ENCODE measurements around the gene IMMP2L.
"Not testable (repeated sequence)": the region's sequence is repeated elsewhere in the genome, so short reads cannot be mapped to it uniquely, and the experiment has no call there.

IMMP2L gene

DNA sequence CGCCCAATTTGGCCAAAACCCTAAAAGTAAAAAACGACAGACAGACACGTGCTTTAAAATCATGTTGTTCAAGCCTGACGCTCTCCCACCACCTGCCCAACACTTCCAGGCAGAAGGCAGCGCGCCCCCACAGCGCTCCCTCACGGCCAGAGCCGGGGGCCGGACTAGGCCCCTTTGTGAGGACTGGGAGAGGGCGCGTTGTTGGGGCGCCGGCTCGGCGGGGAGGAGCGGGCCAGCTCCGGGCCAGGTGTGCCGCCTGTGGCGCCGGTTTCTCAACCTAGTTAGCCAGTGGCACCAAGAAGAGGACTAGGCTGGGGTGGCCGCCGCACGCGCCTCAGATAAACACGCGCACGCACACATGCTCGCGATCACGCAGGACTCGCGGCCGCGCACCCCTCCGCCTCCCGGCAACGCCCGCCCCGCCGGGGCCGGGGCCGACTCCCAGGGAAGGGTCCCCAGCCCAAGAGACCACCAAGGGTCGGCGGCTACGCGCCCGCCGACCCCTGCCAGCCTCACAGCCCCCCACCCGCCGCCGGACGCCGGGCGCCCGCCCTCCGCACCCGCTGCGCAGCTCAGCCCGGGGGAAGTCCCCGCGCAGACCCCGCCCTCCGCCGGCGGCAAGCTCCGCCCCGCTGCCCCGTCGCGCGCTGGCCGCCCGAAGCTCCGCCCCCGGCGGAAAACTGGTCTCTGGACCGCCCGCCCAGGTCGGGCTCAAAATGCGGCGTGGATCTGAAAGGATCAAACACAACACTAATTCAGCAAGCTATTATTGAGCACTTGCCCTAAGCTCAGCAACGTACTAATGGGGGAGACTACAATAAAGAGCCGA, at the start of gene IMMP2L:
Gene IMMP2L (minus strand): TSS at position 589 of the 829 bp plus-strand sequence.
- DNase-seq = peak; percentile 91

- not testable (repeated sequence) for DNase-seq
These were observed 47.4 kb upstream of the IMMP2L start for GRCh38 chr7:111609483-111610254.

GRCh38 chr7:111607621-111608020, 45.3 kb upstream of the IMMP2L start:
- no peak for DNase-seq

DNA sequence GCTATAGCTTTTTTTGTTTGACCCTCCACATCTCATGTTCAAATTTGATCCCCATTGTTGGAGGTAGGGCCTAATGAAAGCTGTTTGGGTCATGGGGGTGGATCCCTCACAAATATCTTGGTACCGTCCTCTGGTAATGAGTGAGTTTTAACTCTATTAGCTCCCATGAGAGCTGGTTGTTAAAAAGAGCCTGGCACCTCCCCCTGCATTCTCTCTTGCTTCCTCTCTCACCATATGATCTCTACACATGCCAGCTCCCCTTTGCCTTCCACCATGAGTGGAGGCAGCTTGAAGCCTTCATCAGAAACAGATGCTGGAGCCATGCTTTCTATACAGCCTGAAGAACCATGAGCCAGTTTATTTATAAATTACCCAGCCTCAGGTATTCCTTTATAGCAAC, 43.0 kb upstream of the IMMP2L start:
- DNase-seq = no peak

- DNase-seq = no peak
These were observed 37.8 kb upstream of the IMMP2L start for GRCh38 chr7:111600091-111600490.

DNA sequence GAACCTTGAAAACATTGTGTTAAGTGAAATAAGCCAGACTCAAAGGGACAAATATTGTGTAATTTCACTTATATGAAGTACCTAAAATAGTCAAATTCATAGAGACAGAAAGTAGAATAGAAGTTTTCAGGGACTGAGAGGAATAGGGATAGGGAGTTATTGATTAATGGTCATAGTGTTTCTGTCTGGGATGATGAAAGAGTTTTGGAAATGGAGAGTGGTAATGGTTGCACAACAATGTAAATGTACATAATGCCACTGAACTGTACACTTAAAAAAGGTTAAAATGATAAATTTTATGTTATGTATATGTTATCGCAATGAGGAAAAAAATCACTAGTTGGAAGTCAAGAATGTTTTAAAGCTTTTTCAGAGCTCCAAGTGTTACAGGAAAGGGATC, 33.5 kb upstream of the IMMP2L start:
- no peak for DNase-seq

DNA sequence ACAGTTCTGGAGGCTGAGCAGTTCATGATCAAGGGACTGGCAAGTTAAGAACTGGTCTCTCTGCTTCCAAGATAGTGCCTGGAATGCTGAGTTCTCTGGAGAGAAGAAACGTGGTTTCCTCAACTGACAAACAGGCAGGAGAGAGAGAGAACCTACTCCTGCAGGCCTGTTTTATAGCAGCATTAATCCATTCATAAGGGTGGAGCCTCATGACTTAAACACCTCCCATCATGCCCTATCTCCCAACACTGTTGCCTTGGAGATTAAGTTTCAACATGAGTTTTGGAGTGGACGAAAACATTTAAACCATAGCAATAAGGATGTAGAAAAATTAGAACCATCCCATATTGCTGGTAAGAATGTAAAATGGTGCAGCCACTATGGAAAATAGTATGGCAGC, 32.3 kb upstream of the IMMP2L start:
- no peak for DNase-seq

- no peak for DNase-seq
These were observed 31.1 kb upstream of the IMMP2L start for GRCh38 chr7:111593343-111593742.

- no peak for DNase-seq
These were observed 25.8 kb upstream of the IMMP2L start for GRCh38 chr7:111588065-111588433.

DNA sequence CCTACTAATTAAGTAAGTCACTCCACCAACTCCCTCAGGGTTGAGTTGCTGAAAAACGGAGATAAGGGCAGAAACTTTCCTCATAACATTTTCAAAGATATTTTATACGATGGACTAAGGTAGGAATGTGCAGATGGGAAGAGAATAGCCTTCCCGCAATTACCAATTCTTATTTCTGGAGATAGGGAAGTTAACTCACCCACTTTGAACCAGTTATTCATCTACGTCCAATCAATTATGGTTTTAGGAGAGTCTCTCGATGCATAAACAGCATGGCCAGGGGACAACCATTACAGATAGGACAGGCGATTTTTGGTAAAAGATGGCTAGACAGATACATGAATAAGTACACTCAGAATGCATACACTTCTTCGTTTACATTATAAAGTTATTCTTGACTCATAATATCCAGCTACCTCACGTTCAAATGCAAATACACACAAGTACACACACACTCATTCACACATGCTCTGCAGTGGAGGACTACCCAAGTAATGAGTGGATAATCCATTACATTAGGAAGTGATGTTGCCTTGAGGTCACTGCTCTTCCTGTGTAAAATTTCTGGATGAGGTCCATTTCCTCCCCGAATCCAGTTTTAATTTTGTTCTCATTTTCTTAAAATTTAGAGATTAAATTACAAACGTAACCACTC, 25.2 kb upstream of the IMMP2L start:
- no peak for DNase-seq

GRCh38 chr7:111586711-111587409, 24.6 kb upstream of the IMMP2L start:
- DNase-seq = no peak

- not testable (repeated sequence) for DNase-seq
These were observed 19.6 kb upstream of the IMMP2L start for GRCh38 chr7:111581784-111582488.

DNA sequence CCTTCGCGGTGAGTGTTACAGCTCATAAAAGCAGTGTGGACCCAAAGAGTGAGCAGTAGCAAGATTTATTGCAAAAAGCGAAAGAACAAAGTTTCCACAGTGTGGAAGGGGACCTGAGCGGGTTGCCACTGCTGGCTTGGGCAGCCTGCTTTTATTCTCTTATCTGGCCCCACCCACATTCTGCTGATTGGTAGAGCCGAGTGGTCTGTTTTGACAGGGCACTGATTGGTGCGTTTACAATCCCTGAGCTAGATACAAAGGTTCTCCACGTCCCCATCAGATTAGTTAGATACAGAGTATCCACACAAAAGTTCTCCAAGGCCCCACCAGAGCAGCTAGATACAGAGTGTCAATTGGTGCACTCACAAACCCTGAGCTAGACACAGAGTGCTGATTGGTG, 18.9 kb upstream of the IMMP2L start:
- not testable (repeated sequence) for DNase-seq

GRCh38 chr7:111578754-111579153, 16.5 kb upstream of the IMMP2L start:
- DNase-seq = no peak

DNA sequence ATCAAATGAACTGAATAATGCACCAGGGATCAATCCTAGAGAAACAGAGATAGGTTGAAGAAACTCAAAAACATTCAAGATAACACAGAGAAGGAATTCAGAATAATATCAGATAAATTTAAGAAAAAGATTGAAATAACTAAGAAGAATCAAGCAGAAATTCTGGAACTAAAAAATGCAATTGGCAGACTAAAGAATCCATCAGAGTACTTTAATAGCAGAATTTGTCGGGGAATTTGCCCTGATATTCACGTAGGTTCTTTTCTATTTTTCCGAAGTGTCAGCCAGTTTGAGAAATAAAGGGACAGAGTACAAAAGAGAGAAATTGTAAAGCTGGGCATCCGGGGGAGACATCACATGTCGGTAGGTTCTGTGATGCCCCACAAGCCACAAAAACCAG, 9.4 kb upstream of the IMMP2L start:
- DNase-seq = no peak

DNA sequence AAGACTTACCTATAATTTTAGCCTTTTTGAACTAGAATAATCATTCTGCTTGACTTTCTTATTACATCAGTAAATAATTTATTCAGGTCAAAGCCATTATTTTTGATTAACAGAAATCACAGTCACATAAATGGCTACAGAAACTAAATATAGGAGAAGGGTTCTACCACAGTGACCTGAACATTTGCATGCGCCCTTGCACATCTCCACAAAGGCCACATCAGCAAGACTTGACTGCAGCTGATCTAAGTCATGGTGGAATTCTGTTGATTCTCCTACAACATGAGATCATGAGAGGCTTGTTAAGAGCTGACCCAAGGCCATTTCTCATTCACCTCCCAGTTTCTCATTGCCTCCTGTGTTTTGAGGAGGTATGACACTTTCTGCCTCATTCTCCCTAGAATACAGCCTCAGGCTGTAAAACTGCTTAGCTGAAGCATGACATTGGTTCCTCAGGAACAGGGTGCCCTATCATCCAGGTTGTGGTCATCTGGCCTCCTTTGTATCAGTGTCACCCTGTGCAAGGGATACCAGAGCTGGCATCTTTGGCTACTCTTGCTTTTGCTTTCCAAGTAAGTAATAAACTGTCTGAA, 6.7 kb upstream of the IMMP2L start:
- DNase-seq = no peak

DNA sequence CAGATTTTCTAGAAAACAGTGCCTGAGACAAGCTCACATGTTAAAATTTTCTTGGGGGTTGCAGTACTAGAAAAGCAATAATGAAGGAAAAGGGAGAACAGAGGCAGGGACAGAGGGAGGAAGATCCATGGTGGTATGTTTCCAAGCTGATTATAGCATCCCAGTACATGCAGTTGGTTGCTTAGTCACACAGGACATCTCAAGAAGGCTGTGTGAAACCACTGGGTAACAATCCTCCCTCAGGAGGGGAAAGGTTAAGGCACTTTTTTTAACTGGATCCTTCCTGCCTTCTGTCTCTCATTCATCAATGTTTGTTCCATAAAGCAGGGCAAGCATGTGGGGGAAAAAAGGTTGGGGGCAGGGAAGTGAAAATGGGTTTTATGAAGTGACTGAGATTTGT, 6.1 kb upstream of the IMMP2L start:
- DNase-seq = no peak

DNA sequence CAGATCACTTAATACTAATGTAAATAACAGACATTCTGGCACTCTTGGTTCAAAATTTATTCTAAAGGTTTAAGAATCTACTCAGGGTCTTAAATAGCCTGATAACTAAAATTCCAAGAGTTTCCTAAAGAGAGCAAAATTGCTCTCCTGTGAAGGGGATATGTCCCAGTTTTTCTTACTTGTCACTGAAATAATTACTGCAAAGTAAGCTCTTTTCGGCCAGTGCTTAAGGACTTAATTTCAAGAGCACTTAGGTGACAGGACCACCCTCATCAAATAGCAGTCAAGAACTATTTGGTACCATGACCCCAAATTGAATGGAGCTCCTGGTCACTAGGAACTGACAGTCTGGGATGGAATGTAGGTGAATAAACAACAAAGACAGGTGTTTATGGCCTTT, 1.8 kb upstream of the IMMP2L start:
- DNase-seq = no peak

GRCh38 chr7:111561654-111561903, 713 bp downstream of the IMMP2L start:
- DNase-seq = no peak

- DNase-seq = no peak
These were observed 1.3 kb downstream of the IMMP2L start for GRCh38 chr7:111560773-111561653.

DNA sequence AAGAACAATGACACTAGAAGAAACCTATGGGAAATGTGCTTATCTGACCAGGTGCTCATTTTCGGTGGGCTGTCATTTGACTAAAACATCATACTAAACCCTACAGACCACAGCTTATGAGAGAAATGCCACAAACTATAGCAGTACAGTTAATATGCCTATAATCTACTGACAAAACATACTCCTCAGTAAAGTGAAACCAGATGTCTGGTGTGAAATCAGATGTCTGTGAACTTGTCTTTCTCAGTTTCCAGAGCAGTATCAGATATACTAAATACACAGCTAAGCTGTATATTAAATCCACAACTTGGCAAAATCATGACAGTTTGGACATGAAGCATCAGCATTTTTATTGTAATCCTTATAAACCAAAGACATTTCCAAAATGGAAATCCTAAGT, 3.3 kb downstream of the IMMP2L start:
- no peak for DNase-seq
